K562 (cell line): ENCODE measurements around the gene PNPLA7. TPM values are rescaled to one million over a fixed set of nuclear protein-coding genes. Genes with fewer than 3 reads are reported as not detected.

Experiments used
- CBFB ChIP-seq: sonication (generic); formaldehyde crosslinking; IDR thresholded peaks from 2 replicates; pipeline ENCODE4 v1.4.0; 2020; ENCODE audit warnings: mild to moderate bottlenecking, missing genetic modification reagents
- CBX5 ChIP-seq: IDR thresholded peaks from 2 replicates; pipeline ENCODE4 v1.6.1; 2014; ENCODE audit warnings: low read depth, borderline replicate concordance
- ESRRA ChIP-seq: fragments of 450-650 bp; IDR thresholded peaks from 2 replicates; pipeline ENCODE4 v1.6.1; 2014; ENCODE audit warnings: low read depth, mild to moderate bottlenecking, moderate library complexity, borderline replicate concordance
- HOMEZ ChIP-seq: fragments of 250-450 bp; sonication (Bioruptor Pico); IDR thresholded peaks from 2 replicates; pipeline ENCODE4 v1.4.0; 2020; ENCODE audit warnings: mild to moderate bottlenecking, moderate library complexity
- MBD2 ChIP-seq: sonication (generic); IDR thresholded peaks from 2 replicates; pipeline ENCODE4 v1.6.1; 2016; ENCODE audit warnings: low read depth, borderline replicate concordance
- NR2C1 ChIP-seq, 2 experiments: fragments of 450-650 bp; IDR thresholded peaks; 2 replicates each; pipeline ENCODE4 v1.6.1; 2017; ENCODE audit warnings: mild to moderate bottlenecking in 2 of 2, antibody characterized with exemption in 1 of 2, inconsistent platforms in 1 of 2, missing compliant biosample characterization in 1 of 2, missing genetic modification characterization in 1 of 2
- RBM39 ChIP-seq: fragments of 200-400 bp; formaldehyde crosslinking; optimal IDR thresholded peaks from 2 replicates; pipeline ENCODE3; 2018; ENCODE audit warnings: low read depth, low read length
- TARDBP ChIP-seq: fragments of 450-650 bp; IDR thresholded peaks from 2 replicates; pipeline ENCODE4 v1.6.1; 2016
- U2AF1 ChIP-seq: fragments of 200-400 bp; formaldehyde crosslinking; optimal IDR thresholded peaks from 2 replicates; pipeline ENCODE3; 2017; ENCODE audit warnings: mild to moderate bottlenecking, low read depth, low read length, moderate library complexity
- ZBED1 ChIP-seq: IDR thresholded peaks from 2 replicates; pipeline ENCODE4 v1.6.1; 2014
- ZC3H4 ChIP-seq: sonication (generic); formaldehyde crosslinking; IDR thresholded peaks from 2 replicates; pipeline ENCODE4 v1.9.0; 2021; ENCODE audit warnings: missing genetic modification reagents, borderline replicate concordance
- ZFP36 ChIP-seq: fragments of 150-350 bp; IDR thresholded peaks from 2 replicates; pipeline ENCODE4 v1.6.1; 2018; ENCODE audit warnings: low read length, low read depth; ENCODE audit not compliant: partially characterized antibody
- ZNF436 ChIP-seq: fragments of 250-450, 450-650 bp; sonication (Bioruptor Pico); formaldehyde crosslinking; IDR thresholded peaks from 2 replicates; pipeline ENCODE4 v1.7.0; 2020; ENCODE audit warnings: mild to moderate bottlenecking
- ZNF512 ChIP-seq: IDR thresholded peaks from 2 replicates; pipeline ENCODE4 v1.6.1; 2016; ENCODE audit warnings: missing genetic modification characterization, missing compliant biosample characterization
- polyA plus RNA-seq, 8 experiments: library from polyadenylated mRNA; depleted of rRNA in 4 of 8; stranded (reverse) in 5 of 8; unstranded in 3 of 8; fragments of >200 nt; fragmentation: Nextera tagmentation in 2 of 8; fragmentation: Illumina TruSeq in 1 of 8; extraction: Ambion mirVana in 2 of 8; extraction: Trizol in 1 of 8; gene quantifications; 2 replicates each; pipeline versions ENCODE4 v1.2.1 to v1.2.3, GENCODE V29; 2011 to 2014; ENCODE audit warnings: inconsistent platforms in 1 of 8, missing spikeins in 1 of 8
- total RNA-seq, 7 experiments: library from RNA; depleted of rRNA in 6 of 7; stranded (reverse); fragments of >200 nt in 6 of 7; fragmentation: Illumina TruSeq in 2 of 7; extraction: Trizol in 2 of 7; gene quantifications; 2 replicates each; pipeline versions ENCODE4 v1.2.1 to v1.2.3, GENCODE V29; 2011 to 2021; ENCODE audit warnings: low replicate concordance in 1 of 7
- TF ChIP-seq, protein P1 (sequence below): fragments of 450-650 bp; formaldehyde crosslinking; IDR thresholded peaks from 2 replicates; pipeline ENCODE4 v1.4.0; 2022; ENCODE audit warnings: missing genetic modification characterization
- TF ChIP-seq, protein P2 (sequence below): fragments of 450-650 bp; conservative IDR thresholded peaks from 2 replicates; pipeline ENCODE4 v1.6.1; 2016; ENCODE audit warnings: missing genetic modification characterization, low read depth, mild to moderate bottlenecking, missing compliant biosample characterization, moderate library complexity
- TF ChIP-seq, protein P3 (sequence below): sonication (generic); formaldehyde crosslinking; IDR thresholded peaks from 2 replicates; pipeline ENCODE4 v1.8.0; 2022; ENCODE audit warnings: mild to moderate bottlenecking, missing genetic modification reagents
- TF ChIP-seq, protein P4 (sequence below): sonication (generic); IDR thresholded peaks from 2 replicates; pipeline ENCODE4 v1.6.1; 2016

PNPLA7 gene
- total and polyA plus RNA-seq, 9 of the 15 experiments (the other 6 are each of a cell fraction or from before 2014, with no cell fraction given) = 0.01 to 0.85 (median 0.19) TPM; not detected in 1

- TF ChIP-seq HOMEZ = no peak
- no peak; the same call in 1 of the 2 replicates for TF ChIP-seq MBD2
- TF ChIP-seq ZBED1 = no peak
- TF ChIP-seq, protein P1, sequence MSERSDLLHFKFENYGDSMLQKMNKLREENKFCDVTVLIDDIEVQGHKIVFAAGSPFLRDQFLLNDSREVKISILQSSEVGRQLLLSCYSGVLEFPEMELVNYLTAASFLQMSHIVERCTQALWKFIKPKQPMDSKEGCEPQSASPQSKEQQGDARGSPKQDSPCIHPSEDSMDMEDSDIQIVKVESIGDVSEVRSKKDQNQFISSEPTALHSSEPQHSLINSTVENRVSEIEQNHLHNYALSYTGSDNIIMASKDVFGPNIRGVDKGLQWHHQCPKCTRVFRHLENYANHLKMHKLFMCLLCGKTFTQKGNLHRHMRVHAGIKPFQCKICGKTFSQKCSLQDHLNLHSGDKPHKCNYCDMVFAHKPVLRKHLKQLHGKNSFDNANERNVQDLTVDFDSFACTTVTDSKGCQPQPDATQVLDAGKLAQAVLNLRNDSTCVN (CRISPR knock-in tag) = no peak
- TF ChIP-seq, protein P2, sequence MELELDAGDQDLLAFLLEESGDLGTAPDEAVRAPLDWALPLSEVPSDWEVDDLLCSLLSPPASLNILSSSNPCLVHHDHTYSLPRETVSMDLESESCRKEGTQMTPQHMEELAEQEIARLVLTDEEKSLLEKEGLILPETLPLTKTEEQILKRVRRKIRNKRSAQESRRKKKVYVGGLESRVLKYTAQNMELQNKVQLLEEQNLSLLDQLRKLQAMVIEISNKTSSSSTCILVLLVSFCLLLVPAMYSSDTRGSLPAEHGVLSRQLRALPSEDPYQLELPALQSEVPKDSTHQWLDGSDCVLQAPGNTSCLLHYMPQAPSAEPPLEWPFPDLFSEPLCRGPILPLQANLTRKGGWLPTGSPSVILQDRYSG (tag) = no peak
- TF ChIP-seq CBX5 = no peak
- no peak for TF ChIP-seq ZNF512 (tag)
- no peak for TF ChIP-seq ZFP36
- TF ChIP-seq U2AF1 = peak; percentile 71
- TF ChIP-seq ESRRA = no peak
- TF ChIP-seq ZNF436 (CRISPR knock-in tag) = no peak
- no peak for TF ChIP-seq RBM39
- no peak for TF ChIP-seq TARDBP
- no peak for TF ChIP-seq ZC3H4 (CRISPR knock-in tag)
- TF ChIP-seq, protein P3, sequence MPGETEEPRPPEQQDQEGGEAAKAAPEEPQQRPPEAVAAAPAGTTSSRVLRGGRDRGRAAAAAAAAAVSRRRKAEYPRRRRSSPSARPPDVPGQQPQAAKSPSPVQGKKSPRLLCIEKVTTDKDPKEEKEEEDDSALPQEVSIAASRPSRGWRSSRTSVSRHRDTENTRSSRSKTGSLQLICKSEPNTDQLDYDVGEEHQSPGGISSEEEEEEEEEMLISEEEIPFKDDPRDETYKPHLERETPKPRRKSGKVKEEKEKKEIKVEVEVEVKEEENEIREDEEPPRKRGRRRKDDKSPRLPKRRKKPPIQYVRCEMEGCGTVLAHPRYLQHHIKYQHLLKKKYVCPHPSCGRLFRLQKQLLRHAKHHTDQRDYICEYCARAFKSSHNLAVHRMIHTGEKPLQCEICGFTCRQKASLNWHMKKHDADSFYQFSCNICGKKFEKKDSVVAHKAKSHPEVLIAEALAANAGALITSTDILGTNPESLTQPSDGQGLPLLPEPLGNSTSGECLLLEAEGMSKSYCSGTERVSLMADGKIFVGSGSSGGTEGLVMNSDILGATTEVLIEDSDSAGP (CRISPR knock-in tag) = no peak
- TF ChIP-seq CBFB (CRISPR knock-in tag) = no peak
- TF ChIP-seq, protein P4, sequence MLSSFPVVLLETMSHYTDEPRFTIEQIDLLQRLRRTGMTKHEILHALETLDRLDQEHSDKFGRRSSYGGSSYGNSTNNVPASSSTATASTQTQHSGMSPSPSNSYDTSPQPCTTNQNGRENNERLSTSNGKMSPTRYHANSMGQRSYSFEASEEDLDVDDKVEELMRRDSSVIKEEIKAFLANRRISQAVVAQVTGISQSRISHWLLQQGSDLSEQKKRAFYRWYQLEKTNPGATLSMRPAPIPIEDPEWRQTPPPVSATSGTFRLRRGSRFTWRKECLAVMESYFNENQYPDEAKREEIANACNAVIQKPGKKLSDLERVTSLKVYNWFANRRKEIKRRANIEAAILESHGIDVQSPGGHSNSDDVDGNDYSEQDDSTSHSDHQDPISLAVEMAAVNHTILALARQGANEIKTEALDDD = no peak
- no peak for TF ChIP-seq NR2C1 (IDR thresholded peaks at IDR 0.05)
- no peak for TF ChIP-seq NR2C1 (tag; IDR thresholded peaks at IDR 0.05)
These were observed 40.5 kb upstream of the PNPLA7 start, which contains the start of gene ZMYND19 (continued) for GRCh38 chr9:137590469-137591383.
